Esophagus muscularis mucosa (tissue), 3 donors: Measurements from ENCODE around the gene LETM1.

ENCODE experiments used
- CTCF ChIP-seq, 3 experiments: fragments of 200-600 bp in 2 of 3; fragments of 450-650 bp in 1 of 3; sonication (generic) in 2 of 3; IDR thresholded peaks; one replicate each; pipeline ENCODE4 v1.5.1; 2017 to 2019; ENCODE audit warnings: antibody characterized with exemption in 3 of 3, mild to moderate bottlenecking in 2 of 3, moderate library complexity in 1 of 3
- EP300 ChIP-seq: sonication (generic); formaldehyde crosslinking; IDR thresholded peaks from one replicate; pipeline ENCODE4 v1.6.1; 2017; ENCODE audit warnings: antibody characterized with exemption

DNA sequence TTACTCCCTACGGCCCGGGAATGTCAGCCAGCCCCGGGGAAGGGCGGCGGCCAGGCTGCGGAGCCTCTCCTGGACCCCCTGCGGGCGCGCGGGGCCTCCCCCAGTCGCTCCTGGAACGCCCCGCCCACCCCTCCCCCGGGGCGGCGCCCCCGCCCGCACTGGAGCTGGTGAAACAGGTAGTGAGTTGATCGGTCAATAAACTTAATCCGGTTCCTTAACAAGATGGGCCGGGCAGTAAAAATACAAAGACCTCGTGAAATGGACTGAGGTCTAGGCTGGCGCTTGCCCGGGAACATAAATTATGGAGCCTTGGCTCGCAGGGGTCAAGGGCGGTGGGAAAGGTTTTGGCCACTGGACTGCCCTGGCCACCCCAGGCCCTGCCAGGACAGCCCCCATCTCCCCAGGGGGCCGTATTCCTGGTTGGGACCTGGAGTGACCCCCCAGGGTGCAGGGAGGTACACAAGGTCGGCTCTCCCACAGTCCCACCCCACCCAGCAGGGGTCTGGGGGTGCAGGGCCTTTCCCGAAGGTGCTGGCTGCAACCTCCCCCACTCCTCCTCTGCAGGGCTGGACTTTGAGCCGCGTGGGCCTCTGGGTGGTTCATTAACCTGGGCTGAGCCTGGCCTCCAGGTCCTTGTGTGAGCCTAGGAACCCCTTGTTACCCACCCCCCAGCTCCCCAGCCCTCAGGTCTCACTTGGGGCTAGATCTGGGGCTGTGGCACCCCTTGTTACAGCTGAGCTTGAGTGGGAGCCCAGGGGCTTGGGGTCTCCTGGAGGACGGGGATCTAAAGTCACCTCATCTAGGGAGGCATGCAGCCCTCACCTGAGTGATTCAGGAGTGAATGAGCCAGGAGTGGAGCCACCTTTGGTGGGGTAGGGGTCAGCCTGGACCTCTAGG, 60.4 kb downstream of the LETM1 start:
- TF ChIP-seq CTCF (IDR thresholded peaks at IDR 0.05) (no peak), EP300 (no peak)
